GM12801 (cell line): ENCODE data around the gene IQCC.

Experiments used
- TF ChIP-seq, protein P1 (sequence below): IDR thresholded peaks from one replicate; pipeline ENCODE4 v1.5.1; 2011; ENCODE audit warnings: control low read depth; ENCODE audit not compliant: insufficient read length; ENCODE audit errors: extremely low read depth

Gene IQCC

DNA sequence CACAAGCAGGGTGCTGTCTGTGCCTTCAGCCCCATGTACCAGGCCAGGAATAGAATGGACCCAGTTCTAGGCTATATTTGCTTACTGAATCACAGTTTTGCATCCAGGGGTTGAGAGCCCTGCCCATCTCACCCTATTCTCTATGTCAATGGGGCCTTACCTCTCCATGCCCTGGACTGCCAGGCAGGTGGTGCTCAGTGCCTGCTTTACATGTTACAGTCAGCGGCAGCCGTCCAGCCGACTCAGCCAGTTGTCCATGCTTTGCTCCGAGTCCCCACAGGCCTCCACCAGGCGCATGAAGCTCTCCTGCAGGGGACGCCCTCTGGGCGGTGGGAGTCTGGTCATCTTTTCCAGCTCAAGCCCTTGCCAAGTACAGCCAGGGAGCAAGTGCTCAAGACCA is 29.3 kb downstream of the IQCC start:
- TF ChIP-seq, protein P1, sequence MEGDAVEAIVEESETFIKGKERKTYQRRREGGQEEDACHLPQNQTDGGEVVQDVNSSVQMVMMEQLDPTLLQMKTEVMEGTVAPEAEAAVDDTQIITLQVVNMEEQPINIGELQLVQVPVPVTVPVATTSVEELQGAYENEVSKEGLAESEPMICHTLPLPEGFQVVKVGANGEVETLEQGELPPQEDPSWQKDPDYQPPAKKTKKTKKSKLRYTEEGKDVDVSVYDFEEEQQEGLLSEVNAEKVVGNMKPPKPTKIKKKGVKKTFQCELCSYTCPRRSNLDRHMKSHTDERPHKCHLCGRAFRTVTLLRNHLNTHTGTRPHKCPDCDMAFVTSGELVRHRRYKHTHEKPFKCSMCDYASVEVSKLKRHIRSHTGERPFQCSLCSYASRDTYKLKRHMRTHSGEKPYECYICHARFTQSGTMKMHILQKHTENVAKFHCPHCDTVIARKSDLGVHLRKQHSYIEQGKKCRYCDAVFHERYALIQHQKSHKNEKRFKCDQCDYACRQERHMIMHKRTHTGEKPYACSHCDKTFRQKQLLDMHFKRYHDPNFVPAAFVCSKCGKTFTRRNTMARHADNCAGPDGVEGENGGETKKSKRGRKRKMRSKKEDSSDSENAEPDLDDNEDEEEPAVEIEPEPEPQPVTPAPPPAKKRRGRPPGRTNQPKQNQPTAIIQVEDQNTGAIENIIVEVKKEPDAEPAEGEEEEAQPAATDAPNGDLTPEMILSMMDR: no peak

DNA sequence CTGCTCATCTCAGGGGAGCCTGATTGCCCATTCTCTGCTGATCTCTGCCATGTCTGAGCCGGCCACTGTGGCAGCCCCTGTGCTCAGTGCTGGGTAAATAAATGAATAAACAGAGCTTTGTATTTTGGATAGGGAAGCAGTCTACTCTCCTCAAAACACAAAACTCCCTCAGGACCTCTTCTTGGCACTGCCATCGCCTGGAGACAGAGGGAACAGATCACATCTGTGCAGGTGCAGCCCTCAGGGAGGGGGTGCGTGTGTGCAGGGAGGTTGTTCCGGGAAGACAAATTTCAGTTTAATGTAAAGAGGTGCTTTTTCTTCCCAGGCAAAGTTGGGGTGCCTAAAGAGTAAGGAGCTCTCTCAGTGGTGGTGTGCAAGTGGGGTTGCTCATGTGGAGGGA is 33.9 kb downstream of the IQCC start:
- TF ChIP-seq, protein P1: no peak

DNA sequence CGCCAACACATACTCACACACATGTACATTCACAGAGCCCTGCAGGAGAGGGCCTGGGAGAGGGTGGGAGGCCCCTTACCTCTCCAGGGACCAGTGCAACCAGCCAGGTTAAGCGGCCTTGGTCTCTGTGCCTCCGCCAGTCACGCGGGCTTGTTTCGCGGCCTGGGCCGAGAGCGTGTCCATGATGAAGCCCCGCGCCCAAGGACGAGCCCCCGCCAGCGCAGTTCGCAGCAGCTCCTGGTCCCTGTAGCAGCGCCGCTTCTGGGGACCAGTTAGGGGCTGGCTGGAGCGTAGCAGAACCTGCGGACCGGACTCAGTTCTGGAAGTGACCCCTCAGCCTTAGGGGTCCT is 34.3 kb downstream of the IQCC start:
- TF ChIP-seq, protein P1: no peak

DNA sequence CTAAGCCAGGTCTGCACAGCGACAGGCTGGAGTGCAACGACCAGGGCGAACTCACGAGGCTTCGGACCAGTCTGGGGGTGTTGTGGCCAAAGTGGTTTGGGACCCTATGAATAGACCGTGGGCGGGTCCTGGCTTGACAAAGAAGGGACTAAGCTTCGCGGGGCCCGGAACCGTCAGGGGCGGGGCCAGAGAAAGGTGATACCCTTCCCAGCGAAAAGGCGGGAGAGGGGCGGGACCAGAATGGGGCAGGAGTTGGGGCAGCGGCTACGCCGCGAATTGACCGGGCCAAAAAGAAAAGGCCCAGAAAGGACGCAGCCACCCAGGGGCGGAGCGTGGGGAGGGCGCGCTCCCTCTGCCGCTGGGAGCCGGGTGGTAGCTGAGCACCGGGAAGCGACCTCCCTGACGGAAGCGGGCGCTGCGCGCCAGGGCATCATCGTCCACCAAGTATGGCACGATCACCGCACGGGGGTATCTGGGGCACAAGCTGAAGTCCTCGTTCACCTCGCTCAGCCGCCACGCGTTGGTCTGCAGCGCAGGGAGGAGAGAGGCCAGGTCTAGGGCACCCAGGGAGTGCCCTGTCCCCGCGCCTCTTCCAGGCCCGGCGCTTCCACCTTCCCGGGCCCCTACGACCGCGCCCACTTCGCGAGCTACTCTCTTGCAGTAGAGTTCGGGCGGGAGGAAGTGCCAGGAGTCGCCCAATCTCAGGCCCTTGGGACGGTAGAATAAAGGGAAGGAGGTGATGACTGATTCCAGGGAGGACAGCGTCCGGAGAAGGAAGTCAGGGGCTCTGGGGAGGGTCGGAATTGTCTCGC is 34.9 kb downstream of the IQCC start:
- TF ChIP-seq, protein P1: no peak

DNA sequence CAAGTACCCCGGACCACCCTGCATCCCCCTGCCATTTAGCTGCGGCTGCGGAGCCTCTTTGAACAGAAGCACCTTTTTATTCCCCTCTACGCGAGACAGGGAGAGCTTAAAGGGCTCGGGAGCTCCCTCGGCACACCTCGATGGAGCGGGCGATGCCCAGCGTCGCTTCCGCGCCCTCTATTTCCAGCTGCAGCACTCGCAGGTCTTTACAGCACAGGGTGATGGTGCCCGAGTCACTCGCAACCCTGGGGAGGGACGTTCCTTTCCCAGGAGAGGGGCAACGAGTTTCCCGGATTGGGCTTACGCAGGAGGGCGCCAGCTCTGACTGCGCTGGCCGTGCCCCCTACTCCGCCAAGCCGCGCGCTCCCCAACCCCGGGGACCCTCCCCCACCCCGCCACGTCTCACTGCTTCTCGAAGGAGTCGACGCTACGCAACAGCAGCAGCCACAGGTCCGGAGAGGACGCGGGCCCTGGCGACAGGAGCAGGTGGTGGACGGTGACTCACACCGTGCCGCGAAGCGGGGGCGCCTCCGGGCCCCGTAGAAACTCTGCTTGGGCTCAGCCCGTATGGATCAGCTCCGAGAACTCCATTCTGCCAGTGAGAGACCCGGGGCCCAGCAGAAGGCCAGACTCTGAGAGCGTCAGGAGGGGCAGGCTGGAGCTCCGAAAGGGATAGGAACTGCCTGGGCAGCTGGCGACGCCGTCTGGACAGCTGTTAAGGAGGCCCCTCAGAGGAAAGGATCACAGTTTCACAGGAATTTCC is 35.7 kb downstream of the IQCC start:
- TF ChIP-seq, protein P1: no peak

DNA sequence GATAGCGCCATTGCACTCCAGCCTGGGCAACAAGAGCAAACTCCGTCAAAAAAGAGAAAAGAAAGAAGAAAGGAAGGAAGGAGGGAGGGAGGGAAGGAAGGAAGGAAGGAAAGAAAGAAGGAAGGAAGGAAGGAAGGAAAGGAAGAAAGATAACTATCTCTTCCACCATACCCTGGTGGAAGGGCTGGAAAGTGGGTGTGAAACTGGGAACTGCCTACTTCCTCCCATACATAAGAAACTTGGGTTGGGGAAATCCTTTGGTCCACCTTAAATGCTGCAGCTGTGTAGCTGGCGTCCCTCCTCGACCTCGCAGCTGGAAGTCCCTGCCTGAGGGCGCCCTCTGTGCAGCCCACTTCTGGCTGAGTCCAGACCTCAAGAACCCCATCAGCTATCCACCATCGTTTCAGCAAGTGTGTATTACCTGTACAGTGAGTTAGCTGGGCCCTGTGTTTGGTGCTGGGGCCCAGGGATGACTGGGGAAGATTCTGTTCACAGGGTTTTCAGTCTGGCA is 36.9 kb downstream of the IQCC start:
- TF ChIP-seq, protein P1: no peak

DNA sequence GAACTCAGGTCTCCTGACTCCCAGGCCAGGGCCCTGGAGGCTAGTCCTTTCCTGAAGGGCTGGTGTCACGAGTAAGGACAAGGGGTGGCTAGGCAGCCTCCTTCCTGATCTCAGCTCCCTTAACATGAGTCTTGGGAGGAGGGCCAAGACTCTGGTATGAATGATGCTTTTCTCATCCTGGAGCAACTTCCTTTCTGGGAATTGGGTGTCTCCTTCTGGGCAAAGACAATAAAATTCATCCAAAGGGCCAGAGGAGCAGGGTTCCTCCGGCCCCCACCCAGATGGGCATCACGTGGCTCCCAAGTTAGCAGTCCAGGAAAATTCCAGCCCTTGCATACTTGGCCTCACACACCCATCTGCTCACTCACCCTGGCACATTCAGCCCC is 41.4 kb downstream of the IQCC start, which contains the start of gene FAM167B:
Gene FAM167B (plus strand): TSS at position 335 of the 386 bp plus-strand sequence. CDS start 200 bp downstream, outside the sequence.
- TF ChIP-seq, protein P1: no peak
